H1 (cell line): Measurements from ENCODE around the gene RPS21. TPM values are rescaled to one million over a fixed set of nuclear protein-coding genes. Genes with fewer than 3 reads are reported as not detected.

ENCODE experiments used
- CTCF ChIA-PET: fragments of 300-600 bp; sonication (Branson Sonifier 250); formaldehyde crosslinking; loops from one replicate; lab custom pipeline; 2021; ENCODE audit not compliant: partially characterized antibody; lab: Charles Lee
- POLR2A ChIA-PET: fragments of 300-600 bp; sonication (Branson Sonifier 250); formaldehyde crosslinking; loops from one replicate; lab custom pipeline; 2021; ENCODE audit warnings: inconsistent platforms; ENCODE audit not compliant: partially characterized antibody; lab: Charles Lee
- DNase-seq, 2 experiments: peaks; one replicate each; pipeline versions ENCODE4 v3.0.0 to v3.0.0-alpha.2; 2010 to 2022; ENCODE audit warnings: low spot score in 2 of 2, low read depth in 1 of 2, mixed read lengths in 1 of 2
- FAIRE-seq: peaks from 2 replicates; lab custom pipeline; 2011; peaks lifted over from hg19 to GRCh38; lab: Jason Lieb, UNC
- H2AFZ ChIP-seq: 2 replicates; pipeline ENCODE4 v1.8.1; 2012; ENCODE audit warnings: low read length, inconsistent platforms
- H2AK5ac ChIP-seq: 2 replicates; pipeline ENCODE4 v1.6.1; 2013; ENCODE audit warnings: low read depth, low read length
- H2BK120ac ChIP-seq: replicated peaks from 2 replicates; pipeline ENCODE3; 2013; ENCODE audit warnings: low read depth, low read length, inconsistent platforms
- H2BK12ac ChIP-seq: 2 replicates; pipeline ENCODE4 v1.6.1; 2013; ENCODE audit warnings: low read depth, low read length
- H2BK15ac ChIP-seq: 2 replicates; pipeline ENCODE4 v1.6.1; 2013; ENCODE audit warnings: low read length
- H2BK20ac ChIP-seq: 2 replicates; pipeline ENCODE4 v1.6.1; 2013; ENCODE audit warnings: low read length
- H2BK5ac ChIP-seq: 2 replicates; pipeline ENCODE4 v1.6.1; 2013; ENCODE audit warnings: low read depth, low read length
- H3K14ac ChIP-seq: 2 replicates; pipeline ENCODE4 v1.6.1; 2013; ENCODE audit warnings: inconsistent platforms; ENCODE audit not compliant: insufficient read length
- H3K18ac ChIP-seq: 2 replicates; pipeline ENCODE4 v1.6.1; 2013; ENCODE audit warnings: low read length; ENCODE audit errors: extremely low read depth
- H3K23ac ChIP-seq: 2 replicates; pipeline ENCODE4 v1.6.1; 2013; ENCODE audit warnings: inconsistent platforms; ENCODE audit not compliant: insufficient read length
- H3K23me2 ChIP-seq: 2 replicates; pipeline ENCODE4 v1.6.1; 2013; ENCODE audit warnings: low read depth, low read length
- H3K27ac ChIP-seq: 2 replicates; pipeline ENCODE4 v1.6.1; 2011; ENCODE audit warnings: low read depth, low read length, inconsistent platforms
- H3K27me3 ChIP-seq, 4 experiments: replicated peaks in 1 of 4; 1 replicate in 1 of 4; 2 replicates in 3 of 4; pipeline versions ENCODE4 v1.6.1 to v1.8.1; 2011 to 2013; ENCODE audit warnings: low read length in 3 of 4, mild to moderate bottlenecking in 3 of 4, inconsistent platforms in 2 of 4, mixed read lengths in 2 of 4, moderate library complexity in 1 of 4; ENCODE audit not compliant: control insufficient read depth in 3 of 4, insufficient read depth in 3 of 4; ENCODE audit errors: extremely low read depth in 1 of 4
- H3K36me3 ChIP-seq, 4 experiments: 2 replicates each; pipeline versions ENCODE4 v1.6.1 to v1.8.1; 2011 to 2013; ENCODE audit warnings: mild to moderate bottlenecking in 4 of 4, low read length in 3 of 4, moderate library complexity in 2 of 4, control low read depth in 1 of 4, inconsistent platforms in 1 of 4; ENCODE audit not compliant: insufficient read depth in 4 of 4, control insufficient read depth in 2 of 4
- H3K4ac ChIP-seq: replicated peaks from 2 replicates; pipeline ENCODE3; 2013; ENCODE audit warnings: low read length, low read depth, mixed read lengths, inconsistent platforms; ENCODE audit not compliant: insufficient read length
- H3K4me1 ChIP-seq, 4 experiments: replicated peaks in 1 of 4; 1 replicate in 1 of 4; 2 replicates in 3 of 4; pipeline versions ENCODE4 v1.6.1 to v1.8.1; 2011 to 2013; ENCODE audit warnings: low read length in 3 of 4, inconsistent platforms in 2 of 4, mixed read lengths in 1 of 4; ENCODE audit not compliant: insufficient read depth in 4 of 4, control insufficient read depth in 3 of 4
- H3K4me2 ChIP-seq, 2 experiments: 2 replicates each; pipeline versions ENCODE4 v1.6.1 to v1.8.1; 2011 to 2013; ENCODE audit warnings: low read depth in 2 of 2, low read length in 2 of 2, control low read depth in 1 of 2, inconsistent platforms in 1 of 2, mild to moderate bottlenecking in 1 of 2; ENCODE audit not compliant: insufficient read depth in 1 of 2
- H3K4me3 ChIP-seq, 4 experiments: fragments of 200-600, 300-600 bp in 1 of 4; sonication (generic), shearing (Covaris generic), sonication (Bioruptor Twin) in 1 of 4; 2 replicates each; pipeline versions ENCODE4 v1.5.1 to v1.8.1; 2011 to 2016; ENCODE audit warnings: low read length in 4 of 4, low read depth in 3 of 4, control low read depth in 2 of 4, inconsistent platforms in 2 of 4, mild to moderate bottlenecking in 2 of 4, mixed read lengths in 1 of 4, moderate library complexity in 1 of 4; ENCODE audit not compliant: insufficient read depth in 2 of 4; ENCODE audit errors: extremely low read depth in 1 of 4
- H3K56ac ChIP-seq: replicated peaks from 2 replicates; pipeline ENCODE3; 2013; ENCODE audit warnings: low read depth, mild to moderate bottlenecking, mixed read lengths, low read length, inconsistent platforms; ENCODE audit not compliant: insufficient read length
- H3K79me1 ChIP-seq: 2 replicates; pipeline ENCODE4 v1.6.1; 2013; ENCODE audit warnings: low read depth, low read length, control low read depth
- H3K79me2 ChIP-seq, 2 experiments: 2 replicates each; pipeline versions ENCODE4 v1.6.1 to v1.8.1; 2012 to 2013; ENCODE audit warnings: low read length in 2 of 2, mild to moderate bottlenecking in 2 of 2, inconsistent platforms in 1 of 2; ENCODE audit not compliant: insufficient read depth in 2 of 2, control insufficient read depth in 1 of 2
- H3K9ac ChIP-seq, 4 experiments: replicated peaks in 1 of 4; 1 replicate in 1 of 4; 2 replicates in 3 of 4; pipeline versions ENCODE4 v1.6.1 to v1.8.1; 2011 to 2013; ENCODE audit warnings: low read depth in 3 of 4, low read length in 3 of 4, control low read depth in 2 of 4, mild to moderate bottlenecking in 2 of 4, moderate library complexity in 2 of 4, inconsistent platforms in 1 of 4; ENCODE audit errors: extremely low read depth in 1 of 4
- H3K9me3 ChIP-seq, 2 experiments: 2 replicates each; pipeline versions ENCODE4 v1.6.1 to v1.8.1; 2012 to 2013; ENCODE audit warnings: mild to moderate bottlenecking in 2 of 2, moderate library complexity in 2 of 2, control low read depth in 1 of 2, inconsistent platforms in 1 of 2, low read depth in 1 of 2, low read length in 1 of 2, mixed read lengths in 1 of 2; ENCODE audit not compliant: insufficient read depth in 2 of 2
- H4K20me1 ChIP-seq, 2 experiments: replicated peaks in 1 of 2; 2 replicates each; pipeline versions ENCODE3 to v1.8.1; 2011 to 2013; ENCODE audit warnings: inconsistent platforms in 2 of 2, low read length in 2 of 2, mild to moderate bottlenecking in 1 of 2; ENCODE audit not compliant: insufficient read depth in 2 of 2, control insufficient read depth in 1 of 2
- H4K5ac ChIP-seq: 2 replicates; pipeline ENCODE4 v1.6.1; 2013; ENCODE audit warnings: low read length, low read depth, mixed read lengths, inconsistent platforms; ENCODE audit not compliant: insufficient read length
- H4K8ac ChIP-seq: 2 replicates; pipeline ENCODE4 v1.8.0; 2013; ENCODE audit warnings: mild to moderate bottlenecking, moderate library complexity, low read length, inconsistent platforms; ENCODE audit not compliant: insufficient read depth; ENCODE audit errors: extremely low read depth
- H4K91ac ChIP-seq: replicated peaks from 2 replicates; pipeline ENCODE3; 2013; ENCODE audit warnings: low read length, mixed read lengths, inconsistent platforms; ENCODE audit not compliant: insufficient read length
- CBX8 ChIP-seq: fragments of 300-800, 300-1000 bp; sonication (generic); IDR thresholded peaks from 2 replicates; pipeline ENCODE4 v1.7.1; 2016; ENCODE audit warnings: low read depth, low read length, borderline replicate concordance
- CHD1 ChIP-seq: IDR thresholded peaks from 2 replicates; pipeline ENCODE4 v1.6.1; 2012; ENCODE audit warnings: low read depth, low read length, improper control_type of control experiment
- CTCF ChIP-seq, 3 experiments: IDR thresholded peaks; 1 replicate in 2 of 3; 2 replicates in 1 of 3; pipeline versions ENCODE4 v1.5.1 to v1.6.1; 2011; ENCODE audit warnings: low read length in 3 of 3, mild to moderate bottlenecking in 3 of 3, inconsistent platforms in 2 of 3, low read depth in 1 of 3, moderate library complexity in 1 of 3; ENCODE audit not compliant: insufficient read depth in 1 of 3; ENCODE audit errors: control extremely low read depth in 1 of 3
- HDAC2 ChIP-seq, 2 experiments: fragments of 300-600 bp in 1 of 2; sonication (generic) in 1 of 2; IDR thresholded peaks; 2 replicates each; pipeline ENCODE4 v1.6.1; 2011 to 2012; ENCODE audit warnings: low read depth in 2 of 2, low read length in 2 of 2, mild to moderate bottlenecking in 2 of 2, moderate library complexity in 2 of 2, borderline replicate concordance in 1 of 2, inconsistent platforms in 1 of 2
- RBBP5 ChIP-seq: IDR thresholded peaks from 2 replicates; pipeline ENCODE4 v1.7.1; 2012; ENCODE audit warnings: low read depth, mild to moderate bottlenecking, inconsistent platforms, low read length, moderate library complexity, borderline replicate concordance
- SP1 ChIP-seq: IDR thresholded peaks from 2 replicates; pipeline ENCODE4 v1.6.1; 2011; ENCODE audit warnings: low read depth, low read length
- TBP ChIP-seq: IDR thresholded peaks from 2 replicates; pipeline ENCODE4 v1.6.1; 2011; ENCODE audit warnings: low read depth, low read length, improper control_type of control experiment
- WGBS, 2 experiments: shearing (Covaris generic) in 1 of 2; methylation state at CpG; one replicate each; pipeline versions ENCODE4 v1.1.6 to v1.1.7; 2013 to 2015; ENCODE audit warnings: low lambda C conversion rate in 2 of 2, mixed read lengths in 2 of 2, inconsistent platforms in 1 of 2, low coverage in 1 of 2, missing lambda C conversion rate in 1 of 2; ENCODE audit not compliant: insufficient replicate concordance in 2 of 2, insufficient coverage in 1 of 2, insufficient read length in 1 of 2; ENCODE audit errors: extremely low coverage in 1 of 2, missing lambda C conversion rate in 1 of 2; 5-methylcytosine and 5-hydroxymethylcytosine counted together
- polyA plus RNA-seq, 7 experiments: library from polyadenylated mRNA; depleted of rRNA in 3 of 7; stranded (reverse) in 5 of 7; unstranded in 2 of 7; fragments of >200 nt in 5 of 7; fragments of 200-250 nt in 2 of 7; gene quantifications; 1 replicate in 5 of 7; 2 replicates in 1 of 7; 4 replicates in 1 of 7; pipeline versions ENCODE4 v1.2.1 to v1.2.3, GENCODE V29; 2011 to 2013; ENCODE audit warnings: missing spikeins in 2 of 7, mixed read lengths in 2 of 7
- total RNA-seq: library from RNA; stranded (reverse); fragmentation: NEBNext Ultra II Directional; extraction: Animal tissue kit (Norgen Biotek cat#: 25700); gene quantifications from 2 replicates; pipeline ENCODE4 v1.2.1, GENCODE V29; 2021

The RPS21 gene
- total and polyA plus RNA-seq, 2 of the 8 experiments (the other 6 are each of a cell fraction or from before 2014, with no cell fraction given), result 1,787 to 7,219 TPM

DNA sequence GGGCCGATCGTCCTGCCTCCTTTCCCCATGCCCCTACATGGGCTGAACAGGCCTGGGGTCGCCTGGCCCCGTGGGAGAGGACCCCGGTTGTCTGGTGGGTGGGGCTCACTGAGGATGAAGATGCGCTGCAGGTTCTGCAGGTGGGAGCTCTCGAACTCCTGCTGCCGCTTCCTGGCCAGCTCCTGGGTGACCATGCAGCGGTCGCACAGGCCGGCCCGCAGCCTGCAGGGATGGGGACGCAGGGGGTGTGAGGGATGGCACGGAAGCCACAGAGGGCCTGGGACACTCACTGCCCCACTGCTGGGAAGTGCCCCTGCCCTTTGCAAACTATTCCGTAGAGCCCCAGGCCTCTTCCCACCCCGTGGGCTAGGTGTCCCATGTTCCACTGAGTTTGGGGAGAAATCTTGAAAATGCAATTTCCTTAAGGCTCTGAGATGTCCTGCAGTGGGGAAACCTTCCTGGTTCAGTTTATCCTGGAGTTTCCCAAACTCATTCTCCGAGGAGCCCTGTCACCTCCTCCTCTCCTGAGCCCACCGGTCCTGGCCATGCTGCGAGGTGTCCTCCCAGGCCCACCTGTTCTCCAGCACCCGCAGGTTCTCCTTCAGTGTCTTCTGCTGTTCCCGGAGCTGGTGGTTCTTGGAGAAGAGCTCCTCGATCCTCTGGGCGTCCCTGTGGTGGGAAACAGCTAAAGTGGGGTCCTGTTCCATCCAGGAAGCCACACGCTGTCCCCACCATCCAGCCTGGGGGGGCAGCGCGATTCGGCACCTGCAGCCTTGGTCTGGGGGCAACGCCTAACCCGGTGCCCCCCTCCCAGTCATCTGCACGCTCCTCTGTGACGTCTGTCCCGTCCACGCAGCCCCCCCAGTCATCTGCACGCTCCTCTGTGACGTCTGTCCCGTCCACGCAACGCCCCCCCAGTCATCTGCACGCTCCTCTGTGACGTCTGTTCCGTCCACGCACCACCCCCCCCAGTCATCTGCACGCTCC lies 30.0 kb downstream of the RPS21 start:
- peaks cover 0 to 8% of the 10 kb centered on the region in 2 experiments for H4K20me1 ChIP-seq
- no peak overlapping the region for H3K23ac ChIP-seq
- no peak overlapping the region for H3K27ac ChIP-seq
- no peaks in the 10 kb centered on the region for H3K9me3 ChIP-seq
- H2BK5ac ChIP-seq, result no peak overlapping the region
- H3K14ac ChIP-seq, result no peak overlapping the region
- H3K23me2 ChIP-seq, result no peaks in the 10 kb centered on the region
- no peak overlapping the region for H3K9ac ChIP-seq
- no peak overlapping the region for H2BK120ac ChIP-seq
- H2AFZ ChIP-seq, result no peak overlapping the region
- no peak overlapping the region for H2BK12ac ChIP-seq
- 93% methylated on average over 26 of the region's 43 CpGs; no CpG with 5 or more reads in 1 of the 2 experiments for WGBS, 2 experiments
- CTCF ChIA-PET, result interaction anchor here (2.7 kb wide), 1 partner anchor 83 kb away, joined by 9 read pairs; no protein-coding TSS in a partner anchor
- H3K4me3 ChIP-seq, result no peak overlapping the region
- no peak for DNase-seq
- no peaks in the 10 kb centered on the region for H3K79me2 ChIP-seq
- POLR2A ChIA-PET, result interaction anchor here (1.2 kb wide), 1 partner anchor 8 kb away, joined by 3 read pairs; no protein-coding TSS in a partner anchor
- H2AK5ac ChIP-seq, result no peak overlapping the region
- no peak overlapping the region for H2BK20ac ChIP-seq
- no peak overlapping the region for H4K91ac ChIP-seq
- no peak overlapping the region for H3K4ac ChIP-seq
- H4K8ac ChIP-seq, result no peak overlapping the region
- no peak for FAIRE-seq
- no peak overlapping the region for H2BK15ac ChIP-seq
- no peak overlapping the region for H3K4me2 ChIP-seq
- no peaks in the 10 kb centered on the region for H3K27me3 ChIP-seq
- peaks cover 0 to 3% (median 0%) of the 10 kb centered on the region in 4 experiments; a peak in 1 of 7 replicates for H3K4me1 ChIP-seq
- no peak overlapping the region for H3K18ac ChIP-seq
- no peaks in the 10 kb centered on the region; a peak in 1 of 8 replicates for H3K36me3 ChIP-seq
- no peak overlapping the region for H3K56ac ChIP-seq
- no peaks in the 10 kb centered on the region for H3K79me1 ChIP-seq
- TF ChIP-seq CHD1 (no peak), SP1 (no peak), CBX8 (no peak), RBBP5 (no peak), HDAC2 (IDR thresholded peaks at IDR 0.05; ENCODE audit: borderline replicate concordance in 1 of 2, low read depth in 2 of 2, low read length in 2 of 2) (no peak), TBP (no peak), CTCF (IDR thresholded peaks at IDR 0.05; ENCODE audit: control extremely low read depth in 1 of 3, insufficient read depth in 1 of 3, low read depth in 1 of 3, low read length in 3 of 3) (no peak)
- TF ChIP-seq, all 59 proteins: peak for 0
- no peak overlapping the region for H4K5ac ChIP-seq
